IMR-90 (cell line): ENCODE measurements around the gene CACNG7. TPM values are rescaled to one million over a fixed set of nuclear protein-coding genes. Genes with fewer than 3 reads are reported as not detected.

Source experiments
- ATAC-seq: fragments of 200-7000 bp; cut with Tn5 transposase; 2 replicates; pipeline ENCODE4 v1.9.1; 2020; ENCODE audit warnings: low read depth, mild to moderate bottlenecking, moderate library complexity
- BruUV-seq: library from RNA; stranded (reverse); fragments of 400-500 nt; replicated peaks from 2 replicates; lab custom pipeline; 2021; lab: Mats Ljungman, UMichigan
- CTCF ChIA-PET: fragments of 300-600 bp; formaldehyde crosslinking; extraction: SDS; loops from one replicate; lab custom pipeline; 2021; ENCODE audit warnings: antibody characterized with exemption; lab: Yijun Ruan, JAX
- POLR2A ChIA-PET: fragments of 300-600 bp; sonication (Branson Sonifier 250); formaldehyde crosslinking; loops from one replicate; lab custom pipeline; 2022; ENCODE audit warnings: antibody characterized with exemption; ENCODE audit not compliant: unreplicated experiment; lab: Charles Lee
- DNase-seq: peaks from one replicate; pipeline ENCODE4 v3.0.0; 2013
- H2AFZ ChIP-seq: replicated peaks from 2 replicates; pipeline ENCODE3; 2013; ENCODE audit warnings: low read length, mild to moderate bottlenecking; ENCODE audit not compliant: poor library complexity
- H2AK5ac ChIP-seq: 2 replicates; pipeline ENCODE4 v1.6.1; 2013; ENCODE audit warnings: low read depth, low read length, inconsistent platforms
- H2AK9ac ChIP-seq: replicated peaks from 2 replicates; pipeline ENCODE3; 2013; ENCODE audit warnings: mild to moderate bottlenecking, low read depth, low read length, moderate library complexity; ENCODE audit not compliant: poor library complexity
- H2BK120ac ChIP-seq: 2 replicates; pipeline ENCODE4 v1.6.1; 2013; ENCODE audit warnings: low read depth, low read length, inconsistent platforms
- H2BK15ac ChIP-seq: 3 replicates; pipeline ENCODE4 v1.6.1; 2013; ENCODE audit warnings: low read depth, low read length, inconsistent platforms
- H2BK20ac ChIP-seq: 2 replicates; pipeline ENCODE4 v1.6.1; 2013; ENCODE audit warnings: low read depth, mild to moderate bottlenecking, inconsistent platforms, low read length, moderate library complexity
- H2BK5ac ChIP-seq: 2 replicates; pipeline ENCODE4 v1.6.1; 2013; ENCODE audit warnings: mild to moderate bottlenecking, low read depth, low read length, inconsistent platforms; ENCODE audit not compliant: poor library complexity, severe bottlenecking
- H3K14ac ChIP-seq: replicated peaks from 2 replicates; pipeline ENCODE4 v1.6.1; 2013; ENCODE audit warnings: low read depth, low read length, inconsistent platforms
- H3K18ac ChIP-seq: 2 replicates; pipeline ENCODE4 v1.6.1; 2013; ENCODE audit warnings: low read depth, low read length, control low read depth
- H3K23ac ChIP-seq: 2 replicates; pipeline ENCODE4 v1.6.1; 2013; ENCODE audit warnings: low read depth, low read length, inconsistent platforms
- H3K27ac ChIP-seq: 2 replicates; pipeline ENCODE4 v1.5.1; 2013; ENCODE audit warnings: mild to moderate bottlenecking, control low read depth, low read length; ENCODE audit not compliant: insufficient read depth
- H3K27me3 ChIP-seq: 2 replicates; pipeline ENCODE4 v1.6.1; 2013; ENCODE audit warnings: low read length; ENCODE audit not compliant: control insufficient read depth, insufficient read depth
- H3K36me3 ChIP-seq: 2 replicates; pipeline ENCODE4 v1.6.1; 2013; ENCODE audit warnings: low read length, mixed read lengths; ENCODE audit not compliant: control insufficient read depth, insufficient read depth
- H3K4ac ChIP-seq: 2 replicates; pipeline ENCODE4 v1.6.1; 2013; ENCODE audit warnings: low read depth, low read length, inconsistent platforms
- H3K4me1 ChIP-seq: 2 replicates; pipeline ENCODE4 v1.6.1; 2013; ENCODE audit warnings: low read length, mixed read lengths; ENCODE audit not compliant: control insufficient read depth, insufficient read depth
- H3K4me2 ChIP-seq: 2 replicates; pipeline ENCODE4 v1.6.1; 2013; ENCODE audit warnings: low read depth, mild to moderate bottlenecking, control low read depth, low read length, moderate library complexity
- H3K4me3 ChIP-seq: 2 replicates; pipeline ENCODE4 v1.5.1; 2013; ENCODE audit warnings: low read depth, mild to moderate bottlenecking, control low read depth, low read length, moderate library complexity; ENCODE audit not compliant: insufficient read depth
- H3K56ac ChIP-seq: 2 replicates; pipeline ENCODE4 v1.6.1; 2013; ENCODE audit warnings: low read length, inconsistent platforms; ENCODE audit not compliant: insufficient read depth; ENCODE audit errors: extremely low read depth
- H3K79me1 ChIP-seq, 2 experiments: 2 replicates each; pipeline ENCODE4 v1.6.1; 2013; ENCODE audit warnings: low read length in 2 of 2, inconsistent platforms in 1 of 2, low read depth in 1 of 2
- H3K9ac ChIP-seq: 2 replicates; pipeline ENCODE4 v1.6.1; 2013; ENCODE audit warnings: low read depth, low read length, control low read depth
- H3K9me1 ChIP-seq: 2 replicates; pipeline ENCODE4 v1.6.1; 2013; ENCODE audit warnings: low read length, inconsistent platforms; ENCODE audit not compliant: insufficient read depth
- H3K9me3 ChIP-seq: 2 replicates; pipeline ENCODE4 v1.6.1; 2013; ENCODE audit warnings: low read length; ENCODE audit not compliant: control insufficient read depth, insufficient read depth
- H4K20me1 ChIP-seq: 2 replicates; pipeline ENCODE4 v1.6.1; 2013; ENCODE audit warnings: low read length, inconsistent platforms; ENCODE audit not compliant: insufficient read depth
- H4K5ac ChIP-seq: 2 replicates; pipeline ENCODE4 v1.6.1; 2013; ENCODE audit warnings: mild to moderate bottlenecking, low read depth, low read length, control low read depth
- H4K8ac ChIP-seq, 2 experiments: 2 replicates each; pipeline ENCODE4 v1.6.1; 2013; ENCODE audit warnings: low read depth in 2 of 2, low read length in 2 of 2, control low read depth in 1 of 2, inconsistent platforms in 1 of 2
- H4K91ac ChIP-seq: 2 replicates; pipeline ENCODE4 v1.6.1; 2013; ENCODE audit warnings: low read depth, low read length, inconsistent platforms; ENCODE audit not compliant: insufficient read depth
- CEBPB ChIP-seq: IDR thresholded peaks from 2 replicates; pipeline ENCODE4 v1.6.1; 2012; ENCODE audit warnings: low read depth, low read length, improper control_type of control experiment
- CHD1 ChIP-seq: IDR thresholded peaks from 2 replicates; pipeline ENCODE4 v1.6.1; 2012; ENCODE audit warnings: low read depth, low read length, improper control_type of control experiment
- FOS ChIP-seq: fragments of 150-350 bp; IDR thresholded peaks from 2 replicates; pipeline ENCODE4 v1.6.1; 2016; ENCODE audit warnings: low read depth, low read length
- MXI1 ChIP-seq: IDR thresholded peaks from 2 replicates; pipeline ENCODE4 v1.6.1; 2012; ENCODE audit warnings: low read depth, mild to moderate bottlenecking, low read length, moderate library complexity, borderline replicate concordance
- NFE2L2 ChIP-seq: fragments of 150-350 bp; IDR thresholded peaks from 2 replicates; pipeline ENCODE4 v1.6.1; 2016; ENCODE audit warnings: low read depth, mild to moderate bottlenecking, low read length
- POLR2A ChIP-seq: IDR thresholded peaks from 2 replicates; pipeline ENCODE4 v1.6.1; 2012; ENCODE audit warnings: mild to moderate bottlenecking, low read depth, low read length
- RAD21 ChIP-seq: IDR thresholded peaks from 2 replicates; pipeline ENCODE4 v1.6.1; 2012; ENCODE audit warnings: low read length, improper control_type of control experiment
- RCOR1 ChIP-seq: IDR thresholded peaks from 2 replicates; pipeline ENCODE4 v1.6.1; 2012; ENCODE audit warnings: mild to moderate bottlenecking, low read length, improper control_type of control experiment; ENCODE audit not compliant: insufficient replicate concordance
- RFX5 ChIP-seq: IDR thresholded peaks from 2 replicates; pipeline ENCODE4 v1.8.0; 2012; ENCODE audit warnings: low read depth, mild to moderate bottlenecking, low read length, moderate library complexity
- SMC3 ChIP-seq: fragments of 150-350 bp; IDR thresholded peaks from 2 replicates; pipeline ENCODE4 v1.6.1; 2016; ENCODE audit warnings: low read depth, mild to moderate bottlenecking, antibody characterized with exemption, low read length, moderate library complexity
- WGBS, 2 experiments: methylation state at CpG; one replicate each; pipeline versions ENCODE4 v1.1.5 to v1.1.7; 2013; ENCODE audit warnings: missing lambda C conversion rate in 2 of 2; ENCODE audit not compliant: insufficient read length in 1 of 2; ENCODE audit errors: extremely low coverage in 2 of 2; 5-methylcytosine and 5-hydroxymethylcytosine counted together
- dilution Hi-C: fragments of 300-500 bp; cut with HindIII; formaldehyde crosslinking; loops from one replicate; pipeline ENCODE4 v1.14.3; 2018; ENCODE audit warnings: low sequenced_read_pairs; ENCODE audit not compliant: unreplicated experiment
- in situ Hi-C: fragments of 300-500 bp; cut with MboI; formaldehyde crosslinking; loops from 3 replicates; pipeline ENCODE4 v1.14.3; 2019; ENCODE audit warnings: low sequenced_read_pairs, inconsistent platforms, mixed read lengths
- intact Hi-C: fragments of 100-400 bp; cut with micrococcal nuclease; formaldehyde crosslinking; loops from 2 replicates; pipeline ENCODE4 v1.10.0; 2022
- polyA plus RNA-seq, 3 experiments: library from polyadenylated mRNA; depleted of rRNA; stranded (reverse); fragments of >200 nt; gene quantifications; 2 replicates each; pipeline ENCODE4 v1.2.3, GENCODE V29; 2012; ENCODE audit warnings: low replicate concordance in 1 of 3
- total RNA-seq: library from RNA; depleted of rRNA; stranded (reverse); fragments of >200 nt; gene quantifications from 2 replicates; pipeline ENCODE4 v1.2.3, GENCODE V29; 2012
- TF ChIP-seq, protein P1 (sequence below): conservative IDR thresholded peaks from 2 replicates; pipeline ENCODE4 v1.5.1; 2012; ENCODE audit warnings: mild to moderate bottlenecking, low read depth, low read length, improper control_type of control experiment
- TF ChIP-seq, protein P2 (sequence below): fragments of 150-350 bp; IDR thresholded peaks from 2 replicates; pipeline ENCODE4 v1.6.1; 2016; ENCODE audit warnings: low read depth, mild to moderate bottlenecking, low read length, moderate library complexity, borderline replicate concordance
- TF ChIP-seq, protein P3 (sequence below): fragments of 150-350 bp; IDR thresholded peaks from 2 replicates; pipeline ENCODE4 v1.6.1; 2017; ENCODE audit warnings: mild to moderate bottlenecking, antibody characterized with exemption, low read length, low read depth

Gene CACNG7
- total and polyA plus RNA-seq, 2 of the 4 experiments (the other 2 are of a cell fraction) = 0.36 to 6.7 TPM

DNA sequence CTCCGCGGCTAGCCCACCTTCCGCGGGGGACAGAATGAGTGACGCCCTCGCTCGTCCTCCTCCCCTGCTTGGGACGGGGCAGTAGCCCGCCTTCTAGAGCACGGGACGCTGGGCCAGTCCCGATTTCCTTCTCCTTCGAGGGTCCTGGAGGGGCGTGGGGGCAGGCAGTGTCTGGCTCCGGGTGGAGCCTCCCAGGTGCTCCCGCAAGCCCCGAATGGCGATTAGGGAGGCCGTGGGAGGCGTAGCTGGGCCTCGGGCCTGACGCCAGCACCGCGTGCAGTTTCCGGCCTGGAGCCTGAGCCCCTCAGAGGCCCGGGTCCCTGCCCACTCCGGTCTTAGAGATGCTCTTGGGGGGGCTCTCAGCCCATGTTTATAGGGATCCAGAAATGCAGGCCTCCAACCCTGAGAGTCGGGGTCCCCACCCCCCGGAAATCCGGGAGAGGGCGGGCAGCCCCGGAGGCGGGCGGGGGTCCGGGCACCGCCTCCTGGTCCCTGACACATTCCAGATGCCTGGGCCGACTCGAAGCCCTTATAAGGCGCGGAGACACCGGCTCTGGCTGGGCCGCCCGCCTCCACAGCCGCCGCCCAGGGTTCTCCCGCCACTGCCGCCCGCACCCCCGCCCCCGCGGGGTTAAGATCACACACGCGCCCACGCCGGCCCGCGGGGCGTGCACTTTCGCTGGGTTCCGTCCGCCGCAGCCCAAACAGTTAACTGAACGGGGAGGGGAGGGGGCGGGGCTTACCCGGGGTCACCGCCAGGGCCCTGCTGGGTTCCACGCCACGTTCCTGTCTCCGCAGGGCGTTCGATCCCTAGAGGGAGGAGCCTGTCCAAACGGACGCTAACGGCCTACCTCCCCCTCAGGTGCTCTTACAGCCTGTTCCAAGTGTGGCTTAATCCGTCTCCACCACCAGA lies 39.9 kb upstream of the CACNG7 start:
- Histone ChIP-seq H3K14ac (peak overlapping the region; percentile 100), H3K4ac (peak overlapping the region; percentile 99), H3K79me1 (peaks cover 3 to 48% of the 10 kb centered on the region in 2 experiments), H3K4me3 (peak overlapping the region; percentile 95), H3K9ac (peak overlapping the region; percentile 98), H4K5ac (peak overlapping the region; percentile 95), H4K8ac (peak overlapping the region; percentile 64 to 92), H2BK120ac (peak overlapping the region; percentile 84), H3K4me1 (peaks cover 7% of the 10 kb centered on the region), H2AK9ac (peak overlapping the region; percentile 100), H3K9me3 (no peaks in the 10 kb centered on the region), H3K56ac (peak overlapping the region; percentile 81), H4K91ac (peak overlapping the region; percentile 97), H2AFZ (peak overlapping the region; percentile 86), H3K27me3 (no peaks in the 10 kb centered on the region), H3K9me1 (peaks cover 12% of the 10 kb centered on the region; the same call in 1 of the 2 replicates), H2AK5ac (peak overlapping the region; percentile 99), H3K23ac (peak overlapping the region; percentile 88), H4K20me1 (peaks cover 36% of the 10 kb centered on the region), H3K4me2 (peak overlapping the region; percentile 99), H2BK15ac (peak overlapping the region; percentile 62; the same call in 1 of the 3 replicates), H2BK5ac (peak overlapping the region; percentile 89), H3K18ac (peak overlapping the region; percentile 97), H3K27ac (peak overlapping the region; percentile 97), H2BK20ac (0 out of 2 replicates have a peak overlapping the region, but pooled peaks have one; percentile 16), H3K36me3 (peaks cover 24% of the 10 kb centered on the region)
- BruUV-seq = no TSS peak
- CTCF ChIA-PET = no interaction called here
- peak; percentile 84 for DNase-seq
- POLR2A ChIA-PET = interaction anchor here (0.7 to 1.1 kb wide), 2 partner anchors 22 to 1785 kb away, joined by 3 to 5 read pairs; partner anchors contain the start of gene U2AF2
- 0% methylated on average over 10 of the region's 75 CpGs; no CpG with 5 or more reads in 1 of the 2 experiments for WGBS, 2 experiments
- dilution Hi-C loops (no loop called here), in situ Hi-C loops (no loop called here), intact Hi-C loops (loop anchor here (1.0 to 10.0 kb wide), 2 partner anchors 236 to 268 kb away; partner anchors contain the start of genes CNOT3, NDUFA3 and OSCAR)
- ATAC-seq = peak; percentile 64
- TF ChIP-seq RAD21 (no peak), CHD1 (peak; percentile 40; the same call in 1 of the 2 replicates), CEBPB (no peak), RFX5 (no peak), RCOR1 (no peak), NFE2L2 (no peak), POLR2A (peak; percentile 80), FOS (no peak), SMC3 (no peak), MXI1 (peak; percentile 50; the same call in 1 of the 2 replicates)
- TF ChIP-seq, protein P1, sequence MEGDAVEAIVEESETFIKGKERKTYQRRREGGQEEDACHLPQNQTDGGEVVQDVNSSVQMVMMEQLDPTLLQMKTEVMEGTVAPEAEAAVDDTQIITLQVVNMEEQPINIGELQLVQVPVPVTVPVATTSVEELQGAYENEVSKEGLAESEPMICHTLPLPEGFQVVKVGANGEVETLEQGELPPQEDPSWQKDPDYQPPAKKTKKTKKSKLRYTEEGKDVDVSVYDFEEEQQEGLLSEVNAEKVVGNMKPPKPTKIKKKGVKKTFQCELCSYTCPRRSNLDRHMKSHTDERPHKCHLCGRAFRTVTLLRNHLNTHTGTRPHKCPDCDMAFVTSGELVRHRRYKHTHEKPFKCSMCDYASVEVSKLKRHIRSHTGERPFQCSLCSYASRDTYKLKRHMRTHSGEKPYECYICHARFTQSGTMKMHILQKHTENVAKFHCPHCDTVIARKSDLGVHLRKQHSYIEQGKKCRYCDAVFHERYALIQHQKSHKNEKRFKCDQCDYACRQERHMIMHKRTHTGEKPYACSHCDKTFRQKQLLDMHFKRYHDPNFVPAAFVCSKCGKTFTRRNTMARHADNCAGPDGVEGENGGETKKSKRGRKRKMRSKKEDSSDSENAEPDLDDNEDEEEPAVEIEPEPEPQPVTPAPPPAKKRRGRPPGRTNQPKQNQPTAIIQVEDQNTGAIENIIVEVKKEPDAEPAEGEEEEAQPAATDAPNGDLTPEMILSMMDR = 0 out of 2 replicates have a peak, but pooled peaks have one; percentile 14
- TF ChIP-seq, protein P2, sequence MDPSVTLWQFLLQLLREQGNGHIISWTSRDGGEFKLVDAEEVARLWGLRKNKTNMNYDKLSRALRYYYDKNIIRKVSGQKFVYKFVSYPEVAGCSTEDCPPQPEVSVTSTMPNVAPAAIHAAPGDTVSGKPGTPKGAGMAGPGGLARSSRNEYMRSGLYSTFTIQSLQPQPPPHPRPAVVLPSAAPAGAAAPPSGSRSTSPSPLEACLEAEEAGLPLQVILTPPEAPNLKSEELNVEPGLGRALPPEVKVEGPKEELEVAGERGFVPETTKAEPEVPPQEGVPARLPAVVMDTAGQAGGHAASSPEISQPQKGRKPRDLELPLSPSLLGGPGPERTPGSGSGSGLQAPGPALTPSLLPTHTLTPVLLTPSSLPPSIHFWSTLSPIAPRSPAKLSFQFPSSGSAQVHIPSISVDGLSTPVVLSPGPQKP = no peak
- TF ChIP-seq, protein P3, sequence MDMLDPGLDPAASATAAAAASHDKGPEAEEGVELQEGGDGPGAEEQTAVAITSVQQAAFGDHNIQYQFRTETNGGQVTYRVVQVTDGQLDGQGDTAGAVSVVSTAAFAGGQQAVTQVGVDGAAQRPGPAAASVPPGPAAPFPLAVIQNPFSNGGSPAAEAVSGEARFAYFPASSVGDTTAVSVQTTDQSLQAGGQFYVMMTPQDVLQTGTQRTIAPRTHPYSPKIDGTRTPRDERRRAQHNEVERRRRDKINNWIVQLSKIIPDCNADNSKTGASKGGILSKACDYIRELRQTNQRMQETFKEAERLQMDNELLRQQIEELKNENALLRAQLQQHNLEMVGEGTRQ = no peak
